ENCODE measurements around the gene NPAS3.

NPAS3 gene

GRCh38 chr14:33061667-33062325, 123.1 kb downstream of the NPAS3 start:
- no peak for TF ChIP-seq CTCF (IDR thresholded peaks at IDR 0.05; ENCODE audit: low read depth, low read length, missing control alignments)
- H3K4me3 ChIP-seq (replicated peaks; ENCODE audit: low read depth, low read length): no peak overlapping the region
- no peak for DNase-seq (ENCODE audit: extremely low read depth, low read depth)

GRCh38 chr14:33062476-33062875, 123.8 kb downstream of the NPAS3 start:
- no peak for TF ChIP-seq CTCF (IDR thresholded peaks at IDR 0.05; ENCODE audit: low read depth, low read length, missing control alignments)
- H3K4me3 ChIP-seq (replicated peaks; ENCODE audit: low read depth, low read length): no peak overlapping the region
- no peak for DNase-seq (ENCODE audit: extremely low read depth, low read depth)

GRCh38 chr14:33062881-33063280, 124.2 kb downstream of the NPAS3 start:
- DNase-seq (ENCODE audit: extremely low read depth, low read depth): no peak
- H3K4me3 ChIP-seq (replicated peaks; ENCODE audit: low read depth, low read length): no peak overlapping the region
- TF ChIP-seq CTCF (IDR thresholded peaks at IDR 0.05; ENCODE audit: low read depth, low read length, missing control alignments): no peak

- DNase-seq (ENCODE audit: extremely low read depth, low read depth): no peak
- TF ChIP-seq CTCF (IDR thresholded peaks at IDR 0.05; ENCODE audit: low read depth, low read length, missing control alignments): no peak
- no peak overlapping the region for H3K4me3 ChIP-seq (replicated peaks; ENCODE audit: low read depth, low read length)
These were observed 124.8 kb downstream of the NPAS3 start for GRCh38 chr14:33063521-33063920.

DNA sequence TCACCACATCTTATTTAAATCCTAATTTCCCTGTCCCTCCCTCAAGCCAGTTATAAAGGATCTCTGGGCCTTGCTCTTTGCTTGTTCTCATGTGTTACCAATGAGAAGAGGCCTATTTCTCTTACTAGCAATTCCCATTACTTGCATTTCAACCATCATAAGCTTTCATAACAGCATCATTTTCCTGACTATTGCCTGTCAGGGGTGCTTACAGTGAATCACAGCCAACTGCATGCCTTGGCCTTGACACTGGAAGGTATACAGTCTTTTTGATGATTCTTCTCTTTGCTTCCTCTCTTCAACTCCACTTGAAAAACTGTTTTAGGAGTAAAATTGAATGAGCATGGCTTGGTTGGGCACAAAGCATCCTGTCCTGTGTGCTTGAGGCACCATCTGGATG, 127.0 kb downstream of the NPAS3 start:
- no peak for TF ChIP-seq CTCF (IDR thresholded peaks at IDR 0.05; ENCODE audit: low read depth, low read length, missing control alignments)
- no peak overlapping the region for H3K4me3 ChIP-seq (replicated peaks; ENCODE audit: low read depth, low read length)
- DNase-seq (ENCODE audit: extremely low read depth, low read depth): no peak

DNA sequence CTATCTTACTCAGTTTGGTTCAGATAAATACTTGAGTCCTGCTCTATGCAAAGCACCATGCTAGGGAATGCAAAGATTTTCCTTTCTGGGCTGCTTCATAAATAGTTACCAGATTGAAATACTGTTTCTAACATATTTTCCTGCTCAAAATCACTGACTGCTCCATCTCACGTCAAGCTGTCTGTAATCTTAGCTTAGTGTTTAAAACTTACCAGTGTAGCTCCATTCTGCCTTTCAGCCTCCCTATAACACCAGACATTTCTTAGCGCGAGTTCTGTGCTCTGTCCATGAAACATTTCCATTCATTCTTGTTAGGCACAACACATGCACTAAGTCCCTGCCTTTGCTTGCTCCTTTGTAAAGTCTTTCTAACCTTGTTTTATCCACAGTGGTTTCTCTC, 129.4 kb downstream of the NPAS3 start:
- TF ChIP-seq CTCF (IDR thresholded peaks at IDR 0.05; ENCODE audit: low read depth, low read length, missing control alignments): no peak
- no peak for DNase-seq (ENCODE audit: extremely low read depth, low read depth)
- H3K4me3 ChIP-seq (replicated peaks; ENCODE audit: low read depth, low read length): no peak overlapping the region

- DNase-seq (ENCODE audit: extremely low read depth, low read depth): no peak
- TF ChIP-seq CTCF (IDR thresholded peaks at IDR 0.05; ENCODE audit: low read depth, low read length, missing control alignments): no peak
- no peak overlapping the region for H3K4me3 ChIP-seq (replicated peaks; ENCODE audit: low read depth, low read length)
These were observed 129.9 kb downstream of the NPAS3 start for GRCh38 chr14:33068626-33069025.
